Chondrocyte (in vitro differentiated cells): ENCODE results near the gene KMT5C. TPM values are rescaled to one million over a fixed set of nuclear protein-coding genes. Genes with fewer than 3 reads are reported as not detected.

Experiments used
- DNase-seq: peaks from one replicate; pipeline ENCODE4 v3.0.0; 2021; ENCODE audit warnings: mixed read lengths, low spot score
- H3K27ac Mint-ChIP-seq: one replicate; pipeline ENCODE4 v1.8.0; 2021; ENCODE audit warnings: mild to moderate bottlenecking, moderate library complexity, mixed read lengths; ENCODE audit not compliant: unreplicated experiment
- H3K27me3 Mint-ChIP-seq: 2 replicates; pipeline ENCODE4 v1.8.0; 2021; ENCODE audit warnings: low read depth, mixed read lengths
- H3K36me3 Mint-ChIP-seq: 2 replicates; pipeline ENCODE4 v1.8.0; 2021; ENCODE audit warnings: low read depth, mixed read lengths
- H3K4me1 Mint-ChIP-seq: 2 replicates; pipeline ENCODE4 v1.8.0; 2021; ENCODE audit warnings: low read depth, mild to moderate bottlenecking, mixed read lengths
- H3K4me3 Mint-ChIP-seq: one replicate; pipeline ENCODE4 v1.8.0; 2021; ENCODE audit warnings: mild to moderate bottlenecking, moderate library complexity, mixed read lengths; ENCODE audit not compliant: unreplicated experiment
- H3K9me3 Mint-ChIP-seq: 2 replicates; pipeline ENCODE4 v1.8.0; 2021; ENCODE audit warnings: low read depth, mixed read lengths
- CTCF ChIP-seq: fragments of 200-600 bp; sonication (generic); IDR thresholded peaks from 2 replicates; pipeline ENCODE4 v1.5.0; 2021; ENCODE audit warnings: antibody characterized with exemption, mild to moderate bottlenecking, moderate library complexity
- total RNA-seq: library from RNA; stranded (reverse); gene quantifications from 3 replicates; pipeline ENCODE4 v1.2.1, GENCODE V29; 2021

The KMT5C gene
- total RNA-seq, 1 donor from 2014 or later: 9.5 TPM

GRCh38 chr19:55305983-55306562 lies 33.6 kb upstream of the KMT5C start:
- H3K4me3 Mint-ChIP-seq: no peak overlapping the region
- no peaks in the 10 kb centered on the region for H3K9me3 Mint-ChIP-seq
- peaks cover 21% of the 10 kb centered on the region for H3K36me3 Mint-ChIP-seq
- no peak for DNase-seq
- H3K4me1 Mint-ChIP-seq: peaks cover 9% of the 10 kb centered on the region
- no peaks in the 10 kb centered on the region for H3K27me3 Mint-ChIP-seq
- H3K27ac Mint-ChIP-seq: no peak overlapping the region
- no peak for TF ChIP-seq CTCF

DNA sequence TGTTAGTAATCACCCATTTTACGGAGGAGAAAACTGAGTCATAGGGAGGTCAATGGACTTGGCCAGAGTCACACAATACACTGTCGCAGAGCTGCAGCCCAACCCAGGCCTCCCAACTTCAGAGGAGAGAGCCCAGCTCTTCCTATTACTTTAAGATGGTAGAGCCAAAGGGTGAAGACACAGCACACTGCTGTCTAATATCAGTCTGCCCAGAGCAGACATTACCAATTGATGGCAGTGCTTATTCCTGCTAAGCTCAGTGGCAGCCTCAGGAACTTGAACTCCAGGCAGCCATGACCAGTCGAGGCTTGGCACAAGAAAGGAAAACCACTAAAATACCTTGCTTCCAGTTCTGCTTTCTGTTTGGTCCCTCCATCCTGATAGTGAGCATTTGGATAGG lies 33.0 kb upstream of the KMT5C start:
- no peak for DNase-seq
- H3K36me3 Mint-ChIP-seq: peaks cover 21% of the 10 kb centered on the region

GRCh38 chr19:55308281-55308680 lies 31.4 kb upstream of the KMT5C start:
- Mint-ChIP-seq H3K27me3 (no peaks in the 10 kb centered on the region), H3K4me3 (no peak overlapping the region)

More for the DNA sequence above, 33.0 kb upstream of the KMT5C start:
- Mint-ChIP-seq H3K9me3 (no peaks in the 10 kb centered on the region), H3K27ac (no peak overlapping the region), H3K4me1 (peaks cover 3% of the 10 kb centered on the region), H3K27me3 (no peaks in the 10 kb centered on the region), H3K4me3 (no peak overlapping the region)
- TF ChIP-seq CTCF: no peak

DNA sequence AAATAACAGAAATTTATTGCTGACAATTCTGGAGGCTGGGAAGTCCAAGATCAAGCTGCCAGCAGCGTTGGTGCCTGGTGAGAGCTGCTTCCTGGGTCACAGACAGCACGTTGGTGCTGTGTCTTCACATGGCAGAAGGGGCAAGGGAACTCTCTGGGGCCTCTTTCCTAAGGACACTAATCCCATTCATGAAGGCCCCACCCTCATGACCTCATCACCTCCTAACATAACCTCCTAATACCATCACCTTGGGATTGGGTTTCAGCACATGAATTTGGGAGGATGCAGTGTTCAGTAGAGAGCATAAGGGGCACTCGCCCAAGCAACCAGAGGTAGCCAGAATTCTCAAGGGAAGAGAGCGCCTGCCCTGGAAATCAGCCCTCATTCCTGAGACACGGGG lies 30.2 kb upstream of the KMT5C start:
- H3K9me3 Mint-ChIP-seq: no peaks in the 10 kb centered on the region
- no peak for TF ChIP-seq CTCF
- H3K4me1 Mint-ChIP-seq: no peaks in the 10 kb centered on the region
- H3K36me3 Mint-ChIP-seq: peaks cover 21% of the 10 kb centered on the region
- no peaks in the 10 kb centered on the region for H3K27me3 Mint-ChIP-seq
- DNase-seq: no peak
- no peak overlapping the region for H3K4me3 Mint-ChIP-seq
- H3K27ac Mint-ChIP-seq: no peak overlapping the region

More at GRCh38 chr19:55308281-55308680, 31.4 kb upstream of the KMT5C start:
- TF ChIP-seq CTCF: no peak
- no peak for DNase-seq
- H3K36me3 Mint-ChIP-seq: peaks cover 21% of the 10 kb centered on the region
- no peak overlapping the region for H3K27ac Mint-ChIP-seq
- H3K4me1 Mint-ChIP-seq: no peaks in the 10 kb centered on the region
- H3K9me3 Mint-ChIP-seq: no peaks in the 10 kb centered on the region

DNA sequence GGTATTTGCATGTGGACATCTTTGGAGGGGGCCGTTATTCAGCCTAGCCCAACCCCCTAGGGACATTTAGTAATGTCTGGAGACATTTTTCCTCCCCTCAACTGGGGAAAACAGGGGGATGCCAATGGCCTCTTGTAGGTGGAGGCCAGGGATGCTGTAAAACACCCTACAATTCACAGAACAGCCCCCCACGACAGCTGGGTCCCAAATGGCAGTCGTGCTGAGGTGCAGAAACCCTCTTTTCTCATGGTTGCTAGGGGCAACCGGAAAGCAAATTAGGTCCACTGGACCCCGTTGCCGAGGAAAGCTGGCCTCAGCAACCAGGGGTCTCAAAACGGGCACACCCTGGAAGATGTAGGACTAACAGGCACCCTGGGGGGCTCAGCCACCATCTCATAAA lies 29.2 kb upstream of the KMT5C start:
- Mint-ChIP-seq H3K9me3 (no peaks in the 10 kb centered on the region), H3K4me1 (no peaks in the 10 kb centered on the region), H3K27ac (no peak overlapping the region), H3K4me3 (no peak overlapping the region), H3K36me3 (peaks cover 18% of the 10 kb centered on the region), H3K27me3 (no peaks in the 10 kb centered on the region)
- no peak for TF ChIP-seq CTCF
- no peak for DNase-seq
